IPS-18c (cell line): ENCODE results near the gene CTNNA1.
"Not testable (repeated sequence)": the region's sequence is repeated elsewhere in the genome, so short reads cannot be mapped to it uniquely, and the experiment has no call there.

Experiments used
- H3K4me3 ChIP-seq: 2 replicates; pipeline ENCODE4 v1.7.0; 2013; ENCODE audit warnings: low read depth, mild to moderate bottlenecking, low read length, moderate library complexity; ENCODE audit not compliant: insufficient read depth
- H3K9me3 ChIP-seq: one replicate; pipeline ENCODE4 v1.6.1; 2013; ENCODE audit warnings: mild to moderate bottlenecking, low read length, moderate library complexity; ENCODE audit not compliant: control insufficient read depth, insufficient read depth

Gene CTNNA1

GRCh38 chr5:138773624-138774023 is 20.4 kb downstream of the CTNNA1 start:
- not testable (repeated sequence) for H3K4me3 ChIP-seq, H3K9me3 ChIP-seq

DNA sequence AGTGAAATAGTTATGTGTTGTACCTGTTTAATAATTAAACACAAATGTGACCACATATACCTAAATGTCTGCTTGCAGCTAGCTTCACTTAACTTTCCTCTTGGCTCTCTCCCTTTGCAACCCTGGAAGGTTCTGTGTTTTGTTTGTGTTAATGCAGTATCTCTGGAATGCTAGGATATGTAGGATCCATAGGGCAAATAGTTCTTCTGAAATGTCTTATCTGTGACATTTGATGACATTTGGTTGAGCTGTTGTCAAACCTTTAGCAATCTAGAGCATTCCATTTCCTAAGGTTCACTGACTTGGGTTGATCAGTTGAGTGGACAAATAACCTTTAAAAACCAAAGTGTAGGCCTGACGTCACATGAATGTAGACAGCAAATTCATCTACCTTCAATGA is 21.8 kb downstream of the CTNNA1 start:
- Histone ChIP-seq H3K9me3 (no peaks in the 10 kb centered on the region), H3K4me3 (no peak overlapping the region)

- Histone ChIP-seq H3K4me3 (no peak overlapping the region), H3K9me3 (no peaks in the 10 kb centered on the region)
Measured at GRCh38 chr5:138778234-138778633, 25.0 kb downstream of the CTNNA1 start.

GRCh38 chr5:138783976-138784375 is 30.8 kb downstream of the CTNNA1 start:
- H3K4me3 ChIP-seq, result no peak overlapping the region
- H3K9me3 ChIP-seq, result no peaks in the 10 kb centered on the region

DNA sequence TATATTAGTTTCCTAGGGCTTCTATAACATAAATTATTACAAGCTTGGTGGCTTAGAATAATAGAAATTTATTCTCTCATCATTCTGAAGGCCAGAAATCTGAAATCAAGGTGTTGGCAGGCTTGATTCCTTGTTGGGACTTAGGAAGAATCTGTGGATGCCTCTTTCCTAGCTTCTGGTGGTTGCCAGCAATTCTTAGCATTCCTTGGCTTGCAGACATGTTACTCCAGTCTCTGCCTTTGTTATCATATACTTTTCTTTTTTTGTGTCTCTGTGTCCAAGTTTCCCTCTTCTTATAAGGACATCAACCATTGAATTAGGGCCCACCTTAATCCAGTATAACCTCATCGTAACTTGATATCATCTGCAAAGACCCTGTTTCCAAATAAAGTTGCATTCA is 31.4 kb downstream of the CTNNA1 start:
- Histone ChIP-seq H3K4me3 (no peak overlapping the region), H3K9me3 (no peaks in the 10 kb centered on the region)

GRCh38 chr5:138789771-138790242 is 36.6 kb downstream of the CTNNA1 start:
- no peaks in the 10 kb centered on the region for H3K9me3 ChIP-seq
- H3K4me3 ChIP-seq, result no peak overlapping the region

GRCh38 chr5:138790684-138791083 is 37.5 kb downstream of the CTNNA1 start:
- H3K9me3 ChIP-seq, result no peaks in the 10 kb centered on the region
- no peak overlapping the region for H3K4me3 ChIP-seq

DNA sequence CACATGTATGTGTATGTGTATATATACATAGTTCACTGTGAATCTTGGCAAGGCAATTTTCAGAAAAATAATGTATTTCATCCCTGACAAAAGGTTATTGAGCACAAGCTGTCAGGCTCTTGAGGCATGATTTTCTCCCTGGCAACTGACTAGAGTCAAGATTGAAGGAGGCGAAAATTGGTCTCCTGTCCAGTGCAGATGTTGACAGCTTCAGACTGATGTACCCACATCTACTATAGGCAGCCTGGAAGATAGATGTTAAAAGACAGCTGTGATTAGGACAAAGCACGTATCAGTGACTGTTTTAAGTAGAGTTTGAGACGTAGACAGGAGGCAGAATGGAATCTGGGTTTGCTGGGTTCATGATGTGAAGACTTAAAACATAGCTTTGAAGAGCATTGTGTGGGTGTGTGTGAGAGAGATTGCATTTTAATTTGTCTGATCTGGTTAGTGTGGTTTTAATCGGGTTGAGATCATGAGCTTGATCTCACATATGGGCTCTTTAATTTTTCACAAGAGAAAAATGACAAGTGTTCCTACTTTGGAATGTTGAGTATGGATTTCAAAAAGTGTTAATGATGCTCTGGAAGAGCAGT is 39.1 kb downstream of the CTNNA1 start:
- Histone ChIP-seq H3K4me3 (no peak overlapping the region), H3K9me3 (no peaks in the 10 kb centered on the region)

DNA sequence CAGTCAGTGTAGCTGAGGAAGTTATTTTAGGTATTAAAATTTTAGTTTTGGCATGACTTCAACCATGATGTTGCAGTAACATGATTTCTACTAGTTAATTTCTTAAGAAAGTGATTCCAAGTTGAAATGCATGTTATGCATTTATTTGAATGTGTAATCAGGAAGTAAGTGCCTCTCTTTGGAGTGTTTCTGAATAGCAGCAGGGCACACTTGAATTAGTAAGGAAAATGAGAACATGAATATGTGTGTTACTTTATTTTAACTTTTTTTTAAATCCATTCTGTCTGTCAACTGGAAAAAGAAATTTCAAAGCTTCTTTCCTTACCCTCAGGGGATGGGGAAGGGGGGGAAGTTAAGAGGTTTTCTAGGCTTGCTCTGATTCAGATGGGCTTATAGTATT is 40.4 kb downstream of the CTNNA1 start:
- Histone ChIP-seq H3K9me3 (no peaks in the 10 kb centered on the region), H3K4me3 (no peak overlapping the region)

GRCh38 chr5:138803285-138803684 is 50.1 kb downstream of the CTNNA1 start:
- Histone ChIP-seq H3K4me3 (no peak overlapping the region), H3K9me3 (no peaks in the 10 kb centered on the region)

- Histone ChIP-seq H3K4me3 (no peak overlapping the region), H3K9me3 (no peaks in the 10 kb centered on the region)
Measured at GRCh38 chr5:138803935-138804334, 50.7 kb downstream of the CTNNA1 start.

GRCh38 chr5:138805096-138805495 is 51.9 kb downstream of the CTNNA1 start:
- no peak overlapping the region for H3K4me3 ChIP-seq
- no peaks in the 10 kb centered on the region for H3K9me3 ChIP-seq

DNA sequence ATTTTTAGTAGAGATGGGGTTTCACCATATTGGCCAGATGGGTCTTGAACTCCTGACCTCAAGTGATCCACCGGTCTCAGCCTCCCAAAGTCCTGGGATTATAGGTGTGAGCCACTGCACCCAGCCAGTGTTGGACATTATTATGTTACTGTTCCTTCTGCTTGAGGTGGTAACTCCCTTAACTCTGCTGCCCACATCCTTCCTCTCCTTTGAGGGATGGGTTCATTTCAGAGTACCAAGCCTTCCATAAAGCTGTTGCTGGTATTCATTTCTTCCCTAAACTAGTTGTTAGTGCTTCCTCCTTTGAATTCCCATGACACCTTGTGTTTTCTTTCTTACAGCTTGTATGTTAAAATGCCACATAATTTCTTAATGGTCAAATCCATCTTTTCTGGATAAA is 54.0 kb downstream of the CTNNA1 start:
- Histone ChIP-seq H3K4me3 (no peak overlapping the region), H3K9me3 (no peaks in the 10 kb centered on the region)

- Histone ChIP-seq H3K9me3 (no peaks in the 10 kb centered on the region), H3K4me3 (no peak overlapping the region)
Measured at GRCh38 chr5:138809391-138809790, 56.2 kb downstream of the CTNNA1 start.

GRCh38 chr5:138810861-138811260 is 57.6 kb downstream of the CTNNA1 start:
- not testable (repeated sequence) for H3K4me3 ChIP-seq, H3K9me3 ChIP-seq

- no peak overlapping the region for H3K4me3 ChIP-seq
- H3K9me3 ChIP-seq, result no peaks in the 10 kb centered on the region
Measured at GRCh38 chr5:138815529-138815928, 62.3 kb downstream of the CTNNA1 start.

DNA sequence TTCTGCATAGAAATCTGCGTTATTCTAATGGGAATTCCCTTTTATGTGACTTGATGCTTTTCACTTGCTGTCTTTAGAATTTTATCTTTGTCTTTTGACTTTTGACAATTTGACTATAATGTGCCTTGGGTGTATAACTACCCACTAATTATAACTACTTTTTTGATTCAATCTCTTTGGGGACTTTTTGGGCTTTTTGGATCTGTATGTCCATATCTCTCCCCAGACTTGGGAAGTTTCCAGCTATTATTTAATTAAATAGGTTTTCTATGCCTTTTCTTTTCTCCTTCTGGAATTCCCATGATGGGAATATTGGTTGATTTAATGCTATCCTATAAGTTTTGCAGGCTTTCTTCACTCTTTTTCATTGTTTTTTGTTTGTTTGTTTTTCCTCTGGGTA is 64.0 kb downstream of the CTNNA1 start:
- Histone ChIP-seq H3K9me3 (no peaks in the 10 kb centered on the region), H3K4me3 (no peak overlapping the region)

DNA sequence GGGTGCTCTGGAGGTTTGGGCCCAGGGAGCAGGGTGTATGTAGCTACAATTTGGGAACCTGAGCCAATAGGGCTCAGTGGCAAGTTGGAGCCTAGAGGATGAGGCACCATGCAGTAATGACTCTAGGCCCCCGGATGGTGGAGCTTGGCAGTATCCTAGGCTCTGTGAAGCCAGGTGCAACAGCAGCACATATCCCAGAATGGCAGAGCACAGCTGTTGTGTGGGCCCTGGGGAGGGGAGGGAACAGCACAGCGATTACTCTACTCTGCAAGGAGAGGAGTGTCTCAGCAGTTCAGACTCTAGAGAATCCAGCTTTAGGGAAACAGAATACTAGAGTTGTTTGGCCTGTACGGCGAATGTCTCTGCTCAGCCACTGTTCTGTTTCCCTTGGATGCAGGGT is 65.9 kb downstream of the CTNNA1 start:
- no peaks in the 10 kb centered on the region for H3K9me3 ChIP-seq
- H3K4me3 ChIP-seq, result no peak overlapping the region

DNA sequence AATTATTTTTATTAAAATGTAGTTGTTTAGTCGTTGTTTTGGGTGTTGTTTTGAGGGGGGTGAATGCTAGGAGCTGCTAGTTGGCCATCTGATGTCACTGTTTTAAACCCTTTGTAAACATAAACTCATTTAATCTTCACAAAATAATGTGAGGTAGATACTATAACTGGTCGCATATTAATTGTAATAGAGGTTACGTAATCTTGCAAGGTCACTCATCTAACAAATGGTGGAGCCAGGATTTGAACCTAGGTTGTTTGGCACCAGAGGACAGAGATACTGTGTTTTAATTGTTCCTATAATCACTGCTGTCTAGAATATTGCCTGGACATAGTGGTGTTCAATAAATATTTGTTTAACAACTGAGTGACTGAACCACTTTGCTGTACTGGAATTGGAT is 67.5 kb downstream of the CTNNA1 start:
- Histone ChIP-seq H3K9me3 (no peaks in the 10 kb centered on the region), H3K4me3 (no peak overlapping the region)
